Activated T-cell treated with anti-CD3 and anti-CD28 coated beads, Interleukin-2, amount 50 U/mL, for 72 hours (primary cell): ENCODE data around the gene TEX14. TPM values are rescaled to one million over a fixed set of nuclear protein-coding genes. Genes with fewer than 3 reads are reported as not detected.

Source experiments
- ATAC-seq, 2 donors: fragments of 150-1000 bp; cut with Tn5 transposase; replicated peaks in 1 of 2; 2 replicates each; pipeline ENCODE4 v1.10.0; 2021; ENCODE audit warnings: moderate library complexity in 2 of 2, mild to moderate bottlenecking in 1 of 2
- DNase-seq, 2 donors: peaks; one replicate each; pipeline ENCODE4 v3.0.0; 2021 to 2022; ENCODE audit warnings: mixed read lengths in 1 of 2
- H3K27ac Mint-ChIP-seq: one replicate; pipeline ENCODE4 v1.8.0; 2022; ENCODE audit warnings: mild to moderate bottlenecking, moderate library complexity, mixed read lengths
- H3K27me3 Mint-ChIP-seq: one replicate; pipeline ENCODE4 v1.8.0; 2022; ENCODE audit warnings: low read depth, mixed read lengths
- H3K36me3 Mint-ChIP-seq, 2 donors: one replicate each; pipeline ENCODE4 v1.8.0; 2022; ENCODE audit warnings: mixed read lengths in 2 of 2, mild to moderate bottlenecking in 1 of 2; ENCODE audit not compliant: insufficient read depth in 2 of 2
- H3K4me1 Mint-ChIP-seq: one replicate; pipeline ENCODE4 v1.8.0; 2022; ENCODE audit warnings: low read depth, mixed read lengths
- H3K4me3 Mint-ChIP-seq, 2 donors: one replicate each; pipeline ENCODE4 v1.8.0; 2022; ENCODE audit warnings: mild to moderate bottlenecking in 2 of 2, mixed read lengths in 2 of 2, moderate library complexity in 2 of 2
- H3K9me3 Mint-ChIP-seq, 2 donors: one replicate each; pipeline ENCODE4 v1.8.0; 2022; ENCODE audit warnings: mixed read lengths in 2 of 2
- total RNA-seq, 2 donors: library from RNA; stranded (reverse); gene quantifications; one replicate each; pipeline ENCODE4 v1.2.3, GENCODE V29; 2022

Gene TEX14
- total RNA-seq, 2 donors from 2014 or later, result 0.46 to 0.84 TPM

- no peaks in the 10 kb centered on the region for H3K36me3 Mint-ChIP-seq
- no peak for ATAC-seq
Observed at GRCh38 chr17:58530655-58531054, 161.2 kb downstream of the TEX14 start.

GRCh38 chr17:58529275-58529674 lies 162.6 kb downstream of the TEX14 start:
- no peak overlapping the region for H3K4me3 Mint-ChIP-seq
- H3K4me1 Mint-ChIP-seq, result no peaks in the 10 kb centered on the region
- ATAC-seq (no peak), DNase-seq (no peak)
- no peaks in the 10 kb centered on the region for H3K9me3 Mint-ChIP-seq
- H3K27me3 Mint-ChIP-seq, result peaks cover 36% of the 10 kb centered on the region
- H3K36me3 Mint-ChIP-seq, result no peaks in the 10 kb centered on the region
- H3K27ac Mint-ChIP-seq, result no peak overlapping the region

More at GRCh38 chr17:58530655-58531054, 161.2 kb downstream of the TEX14 start:
- DNase-seq, result no peak
- H3K27ac Mint-ChIP-seq, result no peak overlapping the region
- peaks cover 45% of the 10 kb centered on the region for H3K27me3 Mint-ChIP-seq
- H3K4me3 Mint-ChIP-seq, result peak overlapping the region; percentile 13 to 57
- no peaks in the 10 kb centered on the region for H3K4me1 Mint-ChIP-seq
- no peaks in the 10 kb centered on the region for H3K9me3 Mint-ChIP-seq

GRCh38 chr17:58528443-58528842 lies 163.4 kb downstream of the TEX14 start:
- Mint-ChIP-seq H3K27ac (no peak overlapping the region), H3K36me3 (no peaks in the 10 kb centered on the region), H3K9me3 (no peaks in the 10 kb centered on the region), H3K27me3 (peaks cover 34% of the 10 kb centered on the region), H3K4me1 (no peaks in the 10 kb centered on the region), H3K4me3 (no peak overlapping the region)
- no peak for ATAC-seq
- no peak for DNase-seq

- no peak overlapping the region for H3K4me3 Mint-ChIP-seq
- no peak for ATAC-seq
- no peaks in the 10 kb centered on the region for H3K4me1 Mint-ChIP-seq
- H3K9me3 Mint-ChIP-seq, result no peaks in the 10 kb centered on the region
- no peak overlapping the region for H3K27ac Mint-ChIP-seq
- no peak for DNase-seq
- H3K27me3 Mint-ChIP-seq, result peaks cover 29% of the 10 kb centered on the region
- H3K36me3 Mint-ChIP-seq, result no peaks in the 10 kb centered on the region
Observed at GRCh38 chr17:58527949-58528348, 163.9 kb downstream of the TEX14 start.

GRCh38 chr17:58527306-58527705 lies 164.5 kb downstream of the TEX14 start:
- Mint-ChIP-seq H3K27ac (no peak overlapping the region), H3K36me3 (no peaks in the 10 kb centered on the region), H3K9me3 (no peaks in the 10 kb centered on the region), H3K27me3 (peaks cover 23% of the 10 kb centered on the region), H3K4me1 (no peaks in the 10 kb centered on the region), H3K4me3 (no peak overlapping the region)
- no peak for DNase-seq
- no peak for ATAC-seq

- peaks cover 13% of the 10 kb centered on the region for H3K27me3 Mint-ChIP-seq
- ATAC-seq (no peak), DNase-seq (no peak)
- no peaks in the 10 kb centered on the region for H3K9me3 Mint-ChIP-seq
- H3K4me3 Mint-ChIP-seq, result no peak overlapping the region
- H3K27ac Mint-ChIP-seq, result no peak overlapping the region
- no peaks in the 10 kb centered on the region for H3K36me3 Mint-ChIP-seq
- H3K4me1 Mint-ChIP-seq, result no peaks in the 10 kb centered on the region
Observed at GRCh38 chr17:58525239-58525638, 166.6 kb downstream of the TEX14 start.

GRCh38 chr17:58521680-58522079 lies 170.2 kb downstream of the TEX14 start:
- ATAC-seq (no peak), DNase-seq (no peak)
- Mint-ChIP-seq H3K27ac (no peak overlapping the region), H3K36me3 (no peaks in the 10 kb centered on the region), H3K4me1 (peaks cover 6% of the 10 kb centered on the region), H3K9me3 (no peaks in the 10 kb centered on the region), H3K27me3 (no peaks in the 10 kb centered on the region), H3K4me3 (no peak overlapping the region)

GRCh38 chr17:58520843-58521430 lies 170.9 kb downstream of the TEX14 start:
- H3K36me3 Mint-ChIP-seq, result no peaks in the 10 kb centered on the region
- H3K4me3 Mint-ChIP-seq, result peak overlapping the region in 1 of 2 donors; percentile 20
- H3K27ac Mint-ChIP-seq, result no peak overlapping the region
- no peaks in the 10 kb centered on the region for H3K27me3 Mint-ChIP-seq
- no peaks in the 10 kb centered on the region for H3K9me3 Mint-ChIP-seq
- peak in 1 of 2 donors; percentile 20 for DNase-seq
- peaks cover 13% of the 10 kb centered on the region for H3K4me1 Mint-ChIP-seq
- no peak for ATAC-seq

- DNase-seq (peak; percentile 99 to 100), ATAC-seq (peak; percentile 85 to 88)
- peaks cover 0 to 4% of the 10 kb centered on the region in 2 donors for H3K36me3 Mint-ChIP-seq
- H3K4me3 Mint-ChIP-seq, result peak overlapping the region; percentile 94 to 96
- no peaks in the 10 kb centered on the region for H3K9me3 Mint-ChIP-seq
- H3K4me1 Mint-ChIP-seq, result peaks cover 29% of the 10 kb centered on the region
- H3K27ac Mint-ChIP-seq, result peak overlapping the region; percentile 91
- H3K27me3 Mint-ChIP-seq, result no peaks in the 10 kb centered on the region
Observed at GRCh38 chr17:58517928-58518609, 173.8 kb downstream of the TEX14 start.

- peaks cover 35% of the 10 kb centered on the region for H3K4me1 Mint-ChIP-seq
- DNase-seq (no peak), ATAC-seq (no peak)
Observed at GRCh38 chr17:58517378-58517927, 174.4 kb downstream of the TEX14 start.

GRCh38 chr17:58516644-58517377 lies 175.0 kb downstream of the TEX14 start:
- ATAC-seq (no peak), DNase-seq (no peak)
- Mint-ChIP-seq H3K9me3 (no peaks in the 10 kb centered on the region), H3K4me3 (peak overlapping the region; percentile 94 to 96), H3K27ac (peak overlapping the region; percentile 82), H3K36me3 (peaks cover 0 to 6% of the 10 kb centered on the region in 2 donors), H3K4me1 (peaks cover 41% of the 10 kb centered on the region), H3K27me3 (no peaks in the 10 kb centered on the region)

More at GRCh38 chr17:58517378-58517927, 174.4 kb downstream of the TEX14 start:
- peak overlapping the region; percentile 94 to 96 for H3K4me3 Mint-ChIP-seq
- H3K27ac Mint-ChIP-seq, result peak overlapping the region; percentile 91
- no peaks in the 10 kb centered on the region for H3K9me3 Mint-ChIP-seq
- H3K36me3 Mint-ChIP-seq, result peaks cover 0 to 6% of the 10 kb centered on the region in 2 donors
- H3K27me3 Mint-ChIP-seq, result no peaks in the 10 kb centered on the region

GRCh38 chr17:58515286-58515685 lies 176.6 kb downstream of the TEX14 start:
- Mint-ChIP-seq H3K27me3 (no peaks in the 10 kb centered on the region), H3K9me3 (no peaks in the 10 kb centered on the region), H3K27ac (peak overlapping the region; percentile 6), H3K4me3 (peak overlapping the region; percentile 70 to 85), H3K4me1 (peaks cover 55% of the 10 kb centered on the region), H3K36me3 (peaks cover 13% of the 10 kb centered on the region in 2 donors)
- ATAC-seq (no peak), DNase-seq (no peak)

GRCh38 chr17:58514770-58515157 lies 177.1 kb downstream of the TEX14 start:
- Mint-ChIP-seq H3K4me3 (peak overlapping the region; percentile 70 to 85), H3K4me1 (peaks cover 60% of the 10 kb centered on the region), H3K27me3 (no peaks in the 10 kb centered on the region), H3K27ac (no peak overlapping the region), H3K9me3 (no peaks in the 10 kb centered on the region), H3K36me3 (peaks cover 17 to 18% of the 10 kb centered on the region in 2 donors)
- no peak for DNase-seq
- ATAC-seq, result no peak
